ENCODE measurements around the gene BACE2. TPM values are rescaled to one million over a fixed set of nuclear protein-coding genes. Genes with fewer than 3 reads are reported as not detected.

The BACE2 gene
- total RNA-seq, 1 donor from 2014 or later, result 39.1 TPM

Small RNAs within 50 kb of the gene (small RNA-seq; reads per million reads assigned to genes)
- not detected for gene MIR3197

Other genes with a start within 250 kb of the BACE2 start
- gene FAM3B, start 148.6 kb downstream of the BACE2 start, total RNA-seq, result not detected
- 6.8 TPM for gene MX2, start 193.9 kb downstream of the BACE2 start, total RNA-seq

Measured in skeletal muscle tissue (tissue), 2 donors.